HCT116 (cell line): Measurements from ENCODE around the gene PANK1.

Experiments
- EZH2 ChIP-seq: fragments of 200-600 bp; sonication (generic); IDR thresholded peaks from 2 replicates; pipeline ENCODE4 v1.6.1; 2017; ENCODE audit warnings: antibody characterized with exemption, mixed run types
- EZH2phosphoT487 ChIP-seq: fragments of 200-600 bp; IDR thresholded peaks from 2 replicates; pipeline ENCODE4 v1.6.1; 2018; ENCODE audit warnings: antibody characterized with exemption, borderline replicate concordance
- TCF7L2 ChIP-seq: IDR thresholded peaks from 2 replicates; pipeline ENCODE4 v1.7.0; 2011; ENCODE audit warnings: borderline replicate concordance, inconsistent platforms; ENCODE audit not compliant: insufficient read depth, insufficient read length; ENCODE audit errors: extremely low read depth
- TF ChIP-seq, protein P1 (sequence below), 3 experiments: fragments of 200-600 bp in 1 of 3; sonication (generic) in 1 of 3; IDR thresholded peaks in 2 of 3; conservative IDR thresholded peaks in 1 of 3; 2 replicates each; pipeline ENCODE4 v1.5.1; 2012 to 2017; ENCODE audit warnings: low read depth in 2 of 3, low read length in 2 of 3, antibody characterized with exemption in 1 of 3, borderline replicate concordance in 1 of 3, control low read depth in 1 of 3, mild to moderate bottlenecking in 1 of 3, mixed read lengths in 1 of 3, mixed run types in 1 of 3, moderate library complexity in 1 of 3; ENCODE audit not compliant: insufficient read depth in 1 of 3
- TF ChIP-seq, protein P2 (sequence below): IDR thresholded peaks from 2 replicates; pipeline ENCODE4 v1.6.1; 2012

DNA sequence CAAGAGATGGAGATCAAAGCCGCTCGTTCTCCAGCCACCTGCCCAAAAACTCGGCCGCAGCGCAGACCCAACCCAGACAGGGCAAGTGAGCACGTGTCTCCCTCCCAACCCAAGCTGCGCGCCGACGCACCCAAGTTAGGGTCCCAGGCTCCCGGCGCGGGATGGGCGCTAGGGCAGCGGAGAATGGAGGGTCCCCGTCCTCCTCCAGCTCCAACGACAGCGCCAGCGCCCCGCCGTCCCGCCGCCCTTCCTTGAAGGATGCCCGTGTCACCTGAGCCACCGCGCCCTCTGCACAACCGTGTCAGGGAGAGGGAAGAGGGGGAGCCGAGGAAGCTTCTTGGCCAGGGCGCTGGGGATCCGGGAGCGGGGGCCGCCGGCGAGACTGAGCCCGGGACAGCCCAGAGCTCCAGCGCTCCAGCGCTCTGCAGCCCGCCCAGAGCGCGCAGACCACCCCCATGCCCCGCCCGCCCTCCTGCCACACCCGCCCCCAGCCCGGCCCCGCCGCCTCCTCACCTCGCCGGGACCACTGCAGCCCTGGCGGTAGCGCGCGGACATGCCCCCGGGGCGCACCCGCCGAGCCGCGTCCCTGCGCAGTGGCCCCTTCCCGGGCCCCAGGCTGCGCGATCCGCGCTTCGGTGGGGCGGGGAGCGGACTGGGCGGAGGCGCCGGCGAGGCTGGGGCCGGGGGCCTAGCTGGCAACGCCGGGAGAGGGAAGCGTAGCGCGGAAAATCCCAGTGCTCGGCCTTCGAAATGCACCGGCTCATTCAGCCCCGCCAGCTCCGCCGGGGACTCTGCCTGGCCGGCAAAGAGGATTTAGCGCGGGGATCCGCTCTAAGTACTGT, 109.7 kb downstream of the PANK1 start, which contains the start of gene SLC16A12:
- TF ChIP-seq TCF7L2 (no peak), EZH2 (no peak), EZH2phosphoT487 (no peak)
- TF ChIP-seq, protein P1, sequence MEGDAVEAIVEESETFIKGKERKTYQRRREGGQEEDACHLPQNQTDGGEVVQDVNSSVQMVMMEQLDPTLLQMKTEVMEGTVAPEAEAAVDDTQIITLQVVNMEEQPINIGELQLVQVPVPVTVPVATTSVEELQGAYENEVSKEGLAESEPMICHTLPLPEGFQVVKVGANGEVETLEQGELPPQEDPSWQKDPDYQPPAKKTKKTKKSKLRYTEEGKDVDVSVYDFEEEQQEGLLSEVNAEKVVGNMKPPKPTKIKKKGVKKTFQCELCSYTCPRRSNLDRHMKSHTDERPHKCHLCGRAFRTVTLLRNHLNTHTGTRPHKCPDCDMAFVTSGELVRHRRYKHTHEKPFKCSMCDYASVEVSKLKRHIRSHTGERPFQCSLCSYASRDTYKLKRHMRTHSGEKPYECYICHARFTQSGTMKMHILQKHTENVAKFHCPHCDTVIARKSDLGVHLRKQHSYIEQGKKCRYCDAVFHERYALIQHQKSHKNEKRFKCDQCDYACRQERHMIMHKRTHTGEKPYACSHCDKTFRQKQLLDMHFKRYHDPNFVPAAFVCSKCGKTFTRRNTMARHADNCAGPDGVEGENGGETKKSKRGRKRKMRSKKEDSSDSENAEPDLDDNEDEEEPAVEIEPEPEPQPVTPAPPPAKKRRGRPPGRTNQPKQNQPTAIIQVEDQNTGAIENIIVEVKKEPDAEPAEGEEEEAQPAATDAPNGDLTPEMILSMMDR (IDR thresholded peaks at IDR 0.05 in 2 of 3, conservative IDR thresholded peaks at IDR 0.05 in 1 of 3; ENCODE audit: borderline replicate concordance in 1 of 3, insufficient read depth in 1 of 3, low read depth in 2 of 3, low read length in 2 of 3) = no peak
- TF ChIP-seq, protein P2, sequence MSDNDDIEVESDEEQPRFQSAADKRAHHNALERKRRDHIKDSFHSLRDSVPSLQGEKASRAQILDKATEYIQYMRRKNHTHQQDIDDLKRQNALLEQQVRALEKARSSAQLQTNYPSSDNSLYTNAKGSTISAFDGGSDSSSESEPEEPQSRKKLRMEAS = no peak
